ENCODE measurements around the gene USP6NL.
A peak's percentile ranks its signal among the peaks of the same experiment; 100 is the strongest.

Gene USP6NL

DNA sequence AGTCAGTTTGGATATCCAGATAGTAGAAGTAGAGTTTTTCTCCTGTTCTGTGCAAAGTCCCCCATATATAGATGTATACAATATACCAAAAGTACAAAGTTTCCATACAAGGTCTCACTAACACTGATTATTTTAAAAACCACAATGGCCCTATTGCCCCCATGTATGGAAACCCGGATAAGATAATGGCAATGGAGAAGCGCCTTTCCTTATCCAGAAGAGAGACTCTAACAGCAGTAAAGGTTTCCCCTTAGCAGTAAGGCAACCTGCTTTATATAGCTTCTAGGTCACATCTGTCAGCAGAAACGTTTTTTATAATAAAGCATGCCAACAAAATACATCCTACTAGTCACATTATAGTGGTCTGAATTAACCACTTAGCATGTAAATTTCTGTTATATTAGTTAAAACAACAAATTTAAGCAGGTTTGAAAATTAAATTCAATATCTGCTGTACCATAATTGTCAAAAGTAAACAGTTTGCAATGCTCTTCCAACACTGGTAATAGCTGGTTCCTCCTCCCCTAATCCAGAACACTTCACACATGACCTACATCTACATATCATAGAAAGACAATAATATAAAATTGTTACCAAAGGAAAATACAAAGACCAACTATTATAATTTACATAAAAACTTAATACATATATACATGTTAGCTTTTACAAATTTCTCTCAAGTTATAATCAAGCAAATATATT, 22.4 kb downstream of the USP6NL start:
- no peak for DNase-seq

DNA sequence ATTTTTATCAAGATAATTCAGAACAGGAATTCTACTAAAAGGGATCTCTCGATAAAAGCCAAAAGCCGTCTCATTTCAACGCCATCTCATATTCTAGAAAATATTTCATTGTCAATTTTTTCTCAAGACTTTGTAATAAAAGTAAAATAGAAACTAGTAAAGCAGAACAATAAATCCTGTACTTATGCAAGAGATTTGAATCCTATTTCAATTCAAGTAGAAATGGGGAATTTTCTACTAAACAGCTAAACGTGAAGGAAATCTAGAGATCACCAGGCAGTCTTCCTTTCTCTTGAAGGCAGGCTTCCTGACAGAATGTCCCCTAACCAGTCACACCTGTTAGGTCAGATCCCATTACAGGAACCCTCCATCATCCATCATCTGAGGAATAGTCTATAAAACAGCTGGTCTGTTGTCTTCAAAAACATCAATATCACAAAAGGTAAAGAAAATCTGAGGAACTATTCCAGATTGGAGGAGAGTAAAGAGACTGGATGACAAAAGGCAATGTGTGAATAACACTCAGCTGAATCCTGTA, 23.7 kb downstream of the USP6NL start:
- peak; percentile 32 for DNase-seq

DNA sequence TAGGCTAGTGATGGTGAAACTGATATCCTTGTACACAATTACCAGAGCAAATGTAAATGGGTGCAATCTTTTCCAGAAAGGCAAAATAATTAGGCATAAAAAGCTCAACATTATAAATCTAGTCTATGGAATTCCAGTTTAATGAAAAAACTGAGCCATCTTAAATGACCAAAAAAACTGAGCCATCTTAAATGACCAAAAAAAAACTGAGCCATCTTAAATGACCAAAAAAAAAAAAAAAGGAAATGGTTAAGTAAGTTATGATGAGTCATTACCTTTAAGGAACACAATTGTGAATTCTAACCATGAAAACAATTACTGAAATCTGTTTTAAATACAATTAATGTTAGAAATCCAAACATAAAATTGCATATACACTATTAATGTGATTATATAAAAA, 25.3 kb downstream of the USP6NL start:
- DNase-seq = no peak

DNA sequence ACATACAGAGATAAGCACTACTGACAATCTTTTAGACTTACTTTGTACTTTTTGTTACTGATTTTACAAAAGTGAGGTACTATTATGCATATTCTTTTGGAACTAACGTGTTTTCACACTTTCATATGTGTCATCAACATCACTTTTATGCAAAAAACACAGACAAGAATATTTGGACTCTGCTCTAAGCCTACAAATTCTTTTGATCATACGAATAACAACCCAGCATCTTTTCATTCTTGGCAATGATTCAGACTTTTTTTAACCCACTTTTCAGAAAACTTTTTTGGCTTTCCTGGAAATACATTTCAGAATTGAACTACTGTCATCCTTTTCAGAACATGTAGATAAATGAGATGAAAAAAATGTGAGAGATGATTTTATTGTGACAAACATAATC, 30.2 kb downstream of the USP6NL start:
- DNase-seq = no peak

DNA sequence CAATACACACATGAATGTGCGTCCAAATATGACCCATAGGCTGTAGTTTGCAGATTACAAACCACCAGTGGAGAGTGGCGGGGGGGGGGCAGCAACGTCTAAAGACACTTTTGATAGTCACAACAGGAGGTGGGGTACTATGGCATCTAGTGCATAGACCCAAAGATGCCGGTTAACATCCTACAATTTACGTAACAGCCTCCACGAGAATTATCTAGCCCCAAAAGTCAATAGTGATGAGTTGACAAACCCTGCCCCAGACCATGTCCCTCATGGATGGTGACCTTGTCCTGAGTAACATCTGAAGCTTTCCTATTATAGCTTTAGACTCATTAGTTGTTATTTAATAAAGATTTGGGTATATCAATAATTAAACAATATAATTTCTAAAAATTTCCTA, 31.6 kb downstream of the USP6NL start:
- DNase-seq = no peak

DNA sequence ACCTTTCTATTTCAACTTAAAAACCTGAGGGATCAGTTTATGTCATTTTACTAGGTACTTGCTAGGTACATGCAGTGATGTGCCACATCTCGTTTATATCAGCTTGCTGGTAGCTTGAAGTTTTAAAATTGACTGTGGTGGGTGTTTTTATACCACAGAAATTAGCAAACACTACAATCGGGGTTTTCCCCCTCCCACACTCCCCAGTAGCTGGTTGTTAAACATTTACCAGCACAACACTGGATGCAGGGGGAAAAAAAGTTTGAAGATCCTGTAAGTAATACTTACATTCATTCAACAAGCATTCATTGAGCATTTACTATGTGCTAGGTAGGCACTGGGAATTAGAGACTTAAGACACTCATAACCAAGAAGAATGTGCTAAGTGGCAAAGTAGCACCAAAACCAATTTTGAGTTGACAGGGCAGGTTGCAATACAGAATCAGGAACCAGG, 32.6 kb downstream of the USP6NL start:
- no peak for DNase-seq

DNA sequence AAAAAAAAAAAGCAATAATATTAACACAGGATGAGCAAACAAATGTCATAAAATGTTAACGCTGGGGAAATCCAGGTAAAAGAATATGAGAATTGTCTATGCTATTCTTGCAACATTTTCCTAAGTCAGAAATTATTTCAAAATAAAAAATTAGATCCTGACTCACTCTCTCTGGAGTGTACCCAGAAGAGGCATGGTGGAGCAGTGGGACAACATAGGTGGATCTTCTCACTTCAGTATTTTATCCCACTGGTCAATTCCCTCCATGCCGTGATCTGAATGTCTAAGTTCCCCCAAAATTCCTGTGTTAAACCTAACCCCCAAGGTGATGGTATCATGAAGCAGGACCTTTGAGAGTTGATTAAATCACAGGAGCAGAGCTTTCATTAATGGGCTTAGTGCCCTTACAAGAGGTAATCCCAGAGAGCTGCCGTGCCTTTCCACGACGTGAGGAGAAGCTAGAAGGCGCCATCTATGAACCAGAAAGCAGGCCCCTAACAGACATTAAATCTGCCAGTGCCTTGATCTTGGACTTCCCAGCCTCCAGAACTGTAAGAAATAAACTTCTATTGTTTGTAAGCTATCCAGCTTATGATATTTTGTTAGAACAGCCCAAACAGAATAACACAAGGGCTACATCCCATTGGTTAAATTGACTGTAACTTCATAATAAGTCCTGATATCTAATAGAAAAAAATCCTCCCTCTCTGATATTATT, 35.2 kb downstream of the USP6NL start:
- no peak for DNase-seq

DNA sequence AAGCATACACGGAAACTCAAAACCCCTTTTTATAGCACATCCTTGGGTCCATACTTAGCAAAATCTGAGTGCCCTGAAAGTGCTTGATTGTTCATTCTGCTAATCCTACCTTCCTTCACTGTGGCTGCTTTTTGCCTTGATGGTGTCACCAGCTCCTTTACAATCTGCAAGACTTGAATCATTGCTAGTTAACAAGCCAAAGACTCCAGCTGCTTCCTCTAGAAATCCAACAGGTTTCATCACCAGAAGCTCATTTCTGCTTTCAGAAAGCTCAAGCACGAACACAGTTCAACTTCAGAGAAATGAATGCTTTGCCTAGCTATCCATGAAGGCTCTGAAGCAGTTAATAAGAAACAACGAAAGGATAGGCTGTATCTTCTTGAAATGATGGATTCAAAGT, 38.0 kb downstream of the USP6NL start:
- DNase-seq = no peak

DNA sequence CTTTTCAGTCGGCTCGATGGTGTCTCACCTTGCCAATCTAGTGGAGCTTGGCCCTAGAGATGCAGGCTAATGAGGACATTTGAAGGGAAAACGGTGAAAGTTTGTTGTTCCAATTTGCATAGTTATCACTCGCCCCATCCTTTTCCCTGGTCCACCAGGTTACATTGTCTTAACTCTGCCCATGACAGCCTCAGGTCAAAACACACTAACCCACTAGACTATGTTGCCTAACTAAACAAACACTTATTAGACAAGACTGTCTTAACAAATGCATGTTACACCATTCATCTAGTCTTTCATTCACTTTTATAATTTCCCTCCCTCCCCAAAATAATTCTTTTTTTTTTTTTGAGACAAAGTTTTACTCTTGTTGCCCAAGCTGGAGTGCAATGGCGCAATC, 40.7 kb downstream of the USP6NL start:
- no peak for DNase-seq

DNA sequence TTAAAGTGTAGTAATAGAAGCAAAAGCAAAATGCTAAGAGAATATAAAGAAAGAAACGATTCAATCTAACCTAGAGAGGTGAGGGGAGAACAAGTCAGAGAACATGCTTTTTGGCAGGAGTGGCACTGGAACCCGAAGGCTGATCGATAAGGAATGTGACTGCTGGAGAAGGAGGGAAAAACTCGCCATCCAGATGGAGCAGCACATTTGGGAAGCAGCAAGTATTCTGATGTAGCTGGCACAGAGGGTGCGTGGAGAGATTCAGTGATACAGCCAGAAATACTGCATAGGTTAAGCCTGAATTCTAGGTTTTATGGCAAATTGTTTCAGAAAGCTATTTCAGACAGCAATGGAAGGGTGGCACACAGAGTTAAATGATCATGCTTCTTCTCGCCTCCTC, 42.0 kb downstream of the USP6NL start:
- DNase-seq = no peak

DNA sequence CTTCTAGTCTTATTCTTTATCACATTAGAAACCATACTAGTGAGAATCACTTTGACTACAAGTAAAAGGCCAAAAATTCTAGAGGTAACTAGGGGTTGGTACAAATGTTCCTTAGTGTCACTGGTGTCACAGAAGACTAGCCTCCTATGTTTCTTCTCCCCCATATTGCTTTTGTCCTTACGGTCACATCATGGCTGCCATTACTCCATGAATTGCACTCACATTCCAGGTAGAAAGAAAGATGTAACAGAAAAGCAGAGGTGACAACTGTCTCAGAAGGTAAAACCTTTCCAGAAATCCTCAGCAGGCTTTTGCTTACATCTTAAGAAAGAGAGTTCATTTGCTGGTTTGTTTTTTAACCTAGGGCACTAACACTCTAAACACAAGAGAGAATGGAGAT, 42.9 kb downstream of the USP6NL start:
- no peak for DNase-seq

DNA sequence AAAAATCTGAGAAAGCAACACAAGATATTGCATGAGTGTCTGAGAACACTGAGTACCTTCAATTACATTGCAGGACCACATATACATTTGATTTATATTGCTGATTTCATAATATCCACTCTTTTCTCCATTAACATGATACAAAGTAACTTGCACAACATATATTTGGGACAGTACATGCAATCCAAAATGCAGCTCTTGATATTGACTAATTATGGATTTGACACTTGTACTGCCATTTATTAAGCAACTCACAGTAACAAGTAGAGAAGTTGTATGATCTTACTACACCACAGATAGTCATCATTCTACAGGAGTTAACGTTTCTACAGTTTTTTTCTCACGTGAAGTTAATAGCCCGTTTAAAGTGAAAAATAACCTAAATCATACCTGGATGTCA, 46.7 kb downstream of the USP6NL start:
- DNase-seq = no peak

DNA sequence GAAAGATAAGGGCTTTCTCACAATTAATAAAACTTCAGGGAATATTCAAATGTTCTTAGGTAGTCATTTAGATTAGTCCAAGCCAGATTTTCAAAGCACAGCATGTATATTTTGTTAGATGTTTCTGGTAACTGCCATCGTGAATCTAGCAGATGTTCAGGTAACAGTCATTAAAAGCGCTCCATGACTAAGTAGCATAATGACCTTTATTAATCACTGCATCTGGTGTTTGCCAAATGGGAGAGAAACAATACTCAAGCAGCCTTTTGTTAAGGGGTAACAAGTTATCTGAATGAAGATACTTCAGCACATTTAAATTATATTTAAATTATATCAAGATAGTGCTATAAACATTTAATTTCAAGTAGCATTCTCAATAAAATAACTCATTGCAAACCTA, 47.5 kb downstream of the USP6NL start:
- peak; percentile 7 for DNase-seq

DNA sequence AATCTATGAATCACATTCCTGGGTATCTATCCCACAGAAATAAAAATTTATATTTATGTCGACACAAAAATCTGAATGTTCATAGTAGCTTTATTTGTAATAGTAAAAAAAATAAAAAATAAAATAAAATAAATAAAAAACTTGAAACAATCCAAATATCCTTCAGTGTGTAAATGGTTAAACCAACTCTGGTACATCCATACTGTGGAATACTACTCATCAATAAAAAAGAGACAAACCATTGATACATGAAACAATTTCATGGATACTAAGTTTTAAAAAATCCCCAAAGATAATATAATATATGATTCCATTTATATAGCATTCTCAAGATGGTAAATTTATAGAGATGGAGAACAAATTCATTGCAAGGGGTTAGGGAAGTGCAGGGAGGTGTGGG, 48.6 kb downstream of the USP6NL start:
- DNase-seq = no peak

DNA sequence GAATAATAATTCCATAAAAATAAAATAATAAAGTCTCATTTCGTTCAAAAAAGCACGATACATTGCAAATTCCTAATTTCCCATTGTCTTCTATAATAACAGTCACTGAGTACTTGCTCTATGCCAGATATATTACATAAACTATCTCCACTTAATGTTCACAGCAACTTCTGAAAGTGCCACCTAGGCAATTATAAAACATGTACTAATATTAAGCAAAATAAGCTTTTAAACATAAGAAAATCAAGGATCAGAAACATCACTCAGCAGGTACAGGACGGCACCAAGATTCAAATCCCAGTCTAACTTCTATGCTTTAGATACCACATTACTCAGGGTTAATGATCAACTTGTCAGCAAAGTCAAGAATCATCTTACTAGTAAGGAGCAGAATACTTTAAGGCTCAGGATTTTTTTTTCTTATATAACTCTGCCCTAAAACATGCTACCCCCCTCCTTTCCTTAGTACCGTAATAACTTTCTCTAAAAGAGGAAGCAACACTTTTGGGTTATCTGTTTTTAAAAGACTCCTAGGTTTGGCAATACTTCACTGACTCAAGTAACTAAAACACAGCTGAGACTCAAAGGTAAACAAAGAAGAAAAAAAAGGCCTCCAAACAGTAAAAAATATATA, 51.3 kb downstream of the USP6NL start:
- no peak for DNase-seq

DNA sequence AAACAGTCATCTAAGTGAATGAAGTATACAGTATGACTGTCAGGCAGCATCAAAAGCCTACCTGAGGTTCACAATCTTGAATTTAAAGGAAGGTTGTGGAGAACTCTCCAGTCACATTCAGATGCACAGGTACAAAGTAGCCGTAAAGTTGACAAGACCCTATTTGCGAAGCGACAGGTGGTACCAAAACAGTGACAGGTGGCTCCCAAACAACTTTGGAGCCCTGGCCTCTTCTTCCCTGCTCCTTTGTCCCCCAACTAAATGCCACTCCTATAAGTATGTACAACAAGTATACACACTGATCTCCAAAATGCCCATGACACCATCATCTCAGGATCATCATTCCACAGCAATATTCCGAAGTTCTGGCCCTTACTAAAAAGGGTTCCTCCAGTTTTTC, 53.5 kb downstream of the USP6NL start:
- no peak for DNase-seq

DNA sequence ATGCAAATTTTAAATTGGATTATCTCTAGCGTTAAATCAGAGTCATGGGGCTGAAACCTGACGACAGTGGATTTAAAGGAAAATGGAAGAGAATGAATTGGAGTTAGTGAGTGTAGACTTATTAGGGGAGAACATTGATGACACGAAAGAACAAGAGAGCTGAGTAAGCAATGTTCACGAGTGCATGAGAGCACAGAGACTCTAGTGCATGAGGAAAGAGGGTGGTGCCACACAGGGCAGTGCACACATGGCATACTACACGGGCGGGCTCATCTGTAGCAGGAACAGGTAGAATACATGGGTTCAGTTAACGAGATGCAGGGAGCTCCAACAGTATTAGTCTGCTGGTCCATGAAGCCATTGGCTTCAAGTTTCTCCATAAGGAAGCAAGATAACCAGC, 53.9 kb downstream of the USP6NL start:
- DNase-seq = no peak

DNA sequence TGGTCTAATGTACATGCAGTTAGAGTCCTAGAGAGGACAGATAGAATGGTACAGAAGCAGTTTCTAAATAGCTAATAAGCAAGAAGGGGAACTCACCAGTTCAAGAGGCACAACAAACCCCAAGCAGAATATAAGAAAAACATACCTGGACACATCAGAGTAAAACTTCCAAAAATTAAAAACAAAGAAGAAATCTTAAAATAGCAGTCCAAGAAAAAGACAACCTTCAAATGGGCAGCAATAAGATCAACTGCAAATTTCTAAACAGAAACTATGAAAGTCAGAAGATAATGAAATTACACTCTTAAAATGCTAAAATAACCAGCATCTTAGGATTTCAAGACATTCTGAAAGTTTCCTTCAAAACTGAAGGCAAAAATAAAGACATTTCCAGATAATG, 55.9 kb downstream of the USP6NL start:
- DNase-seq = no peak

DNA sequence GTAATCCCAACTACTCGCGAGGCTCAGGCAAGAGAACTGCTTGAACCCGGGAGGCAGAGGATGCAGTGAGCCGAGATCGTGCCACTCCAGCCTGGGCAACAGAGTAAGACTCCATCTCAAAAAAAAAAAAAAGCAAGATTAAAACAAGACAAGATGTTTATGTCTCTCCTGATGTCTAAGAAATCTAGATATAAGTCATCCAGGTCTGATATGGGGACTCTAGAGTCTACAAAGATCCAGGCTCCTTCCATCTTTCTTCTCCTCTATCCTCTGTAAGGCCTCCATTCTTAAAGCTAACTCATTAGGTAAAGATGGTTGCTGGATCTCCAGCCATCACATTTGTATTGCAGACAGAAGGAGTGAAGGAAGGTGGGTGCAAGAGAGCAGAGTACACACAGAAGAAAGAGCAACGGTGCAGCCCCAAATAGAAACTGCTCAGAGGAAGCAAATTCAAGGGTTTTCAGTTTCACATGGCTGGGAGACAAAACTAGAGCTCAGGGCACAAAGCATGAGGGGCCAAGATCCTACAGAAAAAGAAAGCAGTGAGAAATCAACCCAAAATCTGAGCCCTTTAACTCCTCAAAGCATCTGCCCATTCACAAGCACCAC, 57.6 kb downstream of the USP6NL start:
- no peak for DNase-seq

DNA sequence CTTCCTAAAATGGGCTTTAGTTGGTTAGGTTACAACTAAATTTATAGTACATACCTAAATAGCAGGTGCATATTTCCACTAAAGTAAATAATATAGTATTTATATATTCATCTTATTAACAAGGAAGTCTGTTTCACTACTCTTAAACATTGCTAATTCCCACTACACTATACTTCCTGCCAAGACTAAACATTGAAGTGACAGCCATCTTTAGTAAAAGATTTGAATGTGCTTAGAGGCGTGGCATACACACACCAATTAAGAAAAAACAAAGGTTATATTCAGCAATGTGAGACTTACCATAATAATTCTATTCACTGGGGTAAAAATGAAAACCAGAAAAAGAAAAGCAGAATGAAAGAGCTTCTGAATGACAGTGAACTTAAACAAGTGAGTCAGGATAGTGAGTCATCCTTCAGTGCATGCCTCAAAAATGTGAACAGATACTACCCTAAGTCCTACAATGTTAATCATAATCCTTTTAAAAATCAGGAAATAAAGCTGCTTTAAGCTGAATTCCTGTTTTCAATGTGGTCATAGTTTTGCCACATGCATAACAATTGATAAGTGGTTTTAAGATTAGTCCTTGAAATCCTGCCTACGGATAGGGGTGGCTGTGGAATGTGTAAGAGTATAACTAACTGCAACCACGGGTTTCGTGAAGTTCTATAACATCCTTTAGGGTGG, 59.4 kb downstream of the USP6NL start:
- peak; percentile 4 for DNase-seq

DNA sequence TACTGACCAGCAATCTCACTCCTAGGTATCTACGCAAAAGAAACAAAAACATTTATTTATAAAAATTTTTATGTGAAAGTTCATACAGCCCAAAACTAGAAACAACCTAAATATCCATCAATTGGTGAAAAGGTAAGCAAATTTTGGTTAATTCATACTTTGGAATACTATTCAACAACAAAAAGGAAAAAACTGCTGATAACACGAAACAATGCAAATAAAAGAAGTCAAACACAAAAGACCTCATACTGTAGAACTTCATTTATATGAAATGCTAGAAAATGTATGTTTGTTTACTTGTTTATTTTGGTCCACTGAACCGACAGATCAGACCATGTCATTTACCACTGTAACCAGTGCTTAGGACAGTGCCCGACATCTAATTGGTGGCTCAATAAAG, 60.3 kb downstream of the USP6NL start:
- no peak for DNase-seq

DNA sequence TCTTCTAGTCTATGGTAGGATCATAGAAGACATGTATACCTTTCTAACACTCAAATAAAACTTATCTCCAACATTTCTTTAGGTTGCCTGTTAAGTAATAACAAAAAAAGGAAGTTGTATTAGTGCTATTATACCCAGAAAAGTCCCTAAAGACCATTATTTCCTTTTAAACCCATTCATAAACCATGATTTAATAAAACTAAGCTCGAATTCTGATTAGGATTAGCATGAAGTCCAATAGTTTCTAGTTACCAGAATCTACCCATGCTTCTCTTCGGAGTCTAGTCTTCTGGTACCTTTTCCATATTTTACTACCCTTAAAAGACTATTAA, 62.7 kb downstream of the USP6NL start:
- no peak for DNase-seq
